Immature natural killer cell (primary cell): Measurements from ENCODE around the gene FAM227A. TPM values are rescaled to one million over a fixed set of nuclear protein-coding genes. Genes with fewer than 3 reads are reported as not detected.

ENCODE experiments used
- DNase-seq, 3 donors: peaks; one replicate each; pipeline ENCODE4 v3.0.0; 2022; ENCODE audit warnings: mixed read lengths in 1 of 3
- H3K27ac Mint-ChIP-seq, 6 donors: one replicate each; pipeline ENCODE4 v1.8.0; 2020; ENCODE audit warnings: mixed read lengths in 6 of 6, mild to moderate bottlenecking in 5 of 6, inconsistent platforms in 4 of 6, moderate library complexity in 3 of 6
- H3K27me3 Mint-ChIP-seq, 3 donors: one replicate each; pipeline ENCODE4 v1.8.0; 2020 to 2021; ENCODE audit warnings: low read depth in 3 of 3, mild to moderate bottlenecking in 3 of 3, mixed read lengths in 3 of 3, moderate library complexity in 3 of 3, inconsistent platforms in 1 of 3
- H3K36me3 Mint-ChIP-seq, 3 donors: one replicate each; pipeline ENCODE4 v1.8.0; 2020; ENCODE audit warnings: mixed read lengths in 3 of 3, inconsistent platforms in 2 of 3, mild to moderate bottlenecking in 2 of 3
- H3K4me1 Mint-ChIP-seq, 2 donors: one replicate each; pipeline ENCODE4 v1.8.0; 2020; ENCODE audit warnings: inconsistent platforms in 2 of 2, mild to moderate bottlenecking in 2 of 2, mixed read lengths in 2 of 2, moderate library complexity in 1 of 2
- H3K4me3 Mint-ChIP-seq, 5 donors: one replicate each; pipeline ENCODE4 v1.8.0; 2020; ENCODE audit warnings: mild to moderate bottlenecking in 5 of 5, mixed read lengths in 5 of 5, inconsistent platforms in 3 of 5, moderate library complexity in 3 of 5
- H3K9me3 Mint-ChIP-seq, 6 donors: one replicate each; pipeline ENCODE4 v1.8.0; 2020; ENCODE audit warnings: mild to moderate bottlenecking in 6 of 6, mixed read lengths in 6 of 6, inconsistent platforms in 4 of 6, moderate library complexity in 3 of 6
- polyA plus RNA-seq, 3 donors: library from polyadenylated mRNA; unstranded; fragments of 300-500 nt; fragmentation: Illumina TruSeq; gene quantifications; one replicate each; pipeline ENCODE4 v1.2.3, GENCODE V29; 2021

The FAM227A gene
- polyA plus RNA-seq, 3 donors from 2014 or later: not detected

DNA sequence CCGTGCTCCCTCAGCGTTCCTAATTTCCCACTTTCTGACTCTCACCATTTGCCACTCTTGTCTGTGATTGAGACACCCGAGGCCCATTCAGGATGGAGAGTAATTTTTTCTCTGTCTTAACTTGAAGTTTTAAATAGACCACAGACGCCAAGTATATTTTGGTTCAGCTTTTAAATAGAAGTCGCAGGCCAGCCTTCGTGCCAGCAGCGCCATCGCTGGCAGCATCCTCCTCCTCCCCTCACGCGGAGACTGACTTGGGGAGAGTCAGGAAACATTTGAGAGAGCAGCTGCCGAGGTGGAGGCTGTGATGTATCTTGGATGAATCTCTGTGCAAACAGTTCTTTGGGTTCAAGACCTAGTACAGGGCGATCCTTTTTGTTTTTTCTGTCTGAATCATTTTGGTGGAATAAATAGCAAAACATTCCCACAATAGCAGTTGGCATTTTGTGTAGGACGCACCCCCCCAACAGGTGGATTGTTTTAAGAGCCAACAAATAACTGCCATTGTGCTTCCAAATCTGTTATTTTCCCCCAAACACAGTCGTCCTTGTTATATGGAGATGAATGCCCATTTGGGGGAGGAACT is 85.3 kb downstream of the FAM227A start:
- DNase-seq: peak; percentile 9 to 24 (median 10)
- peak overlapping the region; percentile 82 to 97 (median 92) for H3K4me3 Mint-ChIP-seq
- H3K27ac Mint-ChIP-seq: peak overlapping the region; percentile 53 to 93 (median 86)
- peaks cover 15 to 18% of the 10 kb centered on the region in 2 donors for H3K4me1 Mint-ChIP-seq
- H3K9me3 Mint-ChIP-seq: no peaks in the 10 kb centered on the region
- peaks cover 1 to 8% (median 3%) of the 10 kb centered on the region in 3 donors for H3K27me3 Mint-ChIP-seq
- no peaks in the 10 kb centered on the region for H3K36me3 Mint-ChIP-seq

DNA sequence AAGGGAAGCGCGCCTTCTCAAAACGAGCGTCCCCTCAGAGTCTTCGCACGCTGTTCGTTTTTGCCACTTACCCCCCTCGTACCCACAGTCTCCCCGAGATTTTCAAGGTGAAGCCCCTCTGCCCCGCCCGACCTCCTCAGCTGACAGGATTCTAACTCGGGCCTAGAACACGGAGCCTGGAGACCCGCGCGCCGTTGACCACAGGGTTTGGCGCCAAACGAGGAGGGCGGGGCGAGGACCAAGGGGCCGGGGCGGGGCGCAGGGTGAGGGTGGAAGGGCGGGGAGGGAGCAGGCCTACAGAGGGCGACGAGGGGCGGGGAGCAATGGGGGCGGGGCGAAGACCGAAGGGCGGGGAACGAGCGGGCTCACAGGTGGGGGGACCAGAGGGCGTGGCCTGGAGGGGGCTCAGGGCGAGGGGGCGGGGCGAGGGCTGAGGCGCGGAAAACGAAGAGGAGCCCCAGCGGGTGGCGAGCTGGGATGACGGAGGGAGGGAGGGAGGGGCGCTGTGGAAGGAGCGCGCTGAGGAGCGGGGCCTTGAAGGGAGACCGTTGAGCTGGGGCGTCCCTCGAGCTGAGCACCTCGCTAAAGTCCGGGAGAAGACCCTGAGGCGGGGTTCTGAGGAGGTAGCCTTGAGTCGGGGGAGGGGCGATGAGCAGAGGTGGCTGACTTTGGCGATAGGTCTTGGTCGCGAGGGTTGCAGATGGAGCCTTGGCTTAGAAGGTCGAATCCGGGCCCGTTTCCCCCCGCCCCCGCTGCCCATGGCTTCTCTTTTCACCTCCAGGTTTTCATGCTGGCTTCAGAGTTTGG is 86.0 kb downstream of the FAM227A start, which contains the start of gene DMC1:
DMC1 (minus strand) TSS at position 212 of the 807 bp plus-strand sequence. CDS start 1,927 bp downstream, outside the sequence.
- Mint-ChIP-seq H3K4me3 (peak within 1 kb of the TSS; percentile 82 to 97 (median 92)), H3K36me3 (no peaks in the 10 kb centered on the region), H3K27me3 (peaks cover 1 to 8% (median 3%) of the 10 kb centered on the region in 3 donors), H3K4me1 (peaks cover 15 to 18% of the 10 kb centered on the region in 2 donors), H3K9me3 (no peaks in the 10 kb centered on the region), H3K27ac (peak within 1 kb of the TSS; percentile 71 to 93 (median 86))
- peak; percentile 82 to 87 (median 86) for DNase-seq

DNA sequence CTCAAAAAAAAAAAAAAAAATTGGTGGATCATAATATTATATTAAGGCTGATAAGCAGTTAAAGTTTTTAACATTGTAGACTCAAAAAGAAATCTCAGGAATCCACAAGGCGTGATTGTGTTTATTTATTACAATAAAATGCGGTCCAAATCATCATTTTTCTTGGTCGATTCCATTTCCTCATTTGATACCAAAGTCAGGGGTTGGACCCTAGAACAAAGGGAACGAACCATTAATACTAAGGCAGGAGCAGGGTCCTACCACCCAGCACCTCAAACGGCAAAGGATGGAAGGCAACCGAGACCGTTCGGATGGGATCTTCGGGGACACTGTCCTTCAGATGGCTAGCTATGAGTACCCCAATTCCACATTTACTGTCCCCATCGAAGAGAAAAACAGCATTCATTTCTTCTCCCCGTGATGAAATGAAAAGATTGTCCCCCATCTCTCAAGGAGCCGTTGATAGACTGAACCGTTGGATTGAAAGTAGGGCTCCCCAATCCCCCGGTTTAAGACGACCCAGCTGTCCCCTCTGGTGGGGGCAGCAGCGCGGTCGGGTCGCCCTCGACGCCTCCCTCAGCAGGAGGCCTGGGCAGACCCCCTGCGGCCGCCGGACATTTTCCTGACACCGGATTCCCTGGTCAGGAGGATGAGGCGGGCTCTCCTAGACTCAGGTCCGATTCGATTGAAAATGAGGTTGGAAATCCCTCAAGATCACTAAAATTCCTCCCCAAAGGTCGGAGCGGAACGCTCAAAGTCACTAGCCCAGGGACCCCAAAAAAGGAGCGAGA is 86.8 kb downstream of the FAM227A start:
- Mint-ChIP-seq H3K27me3 (peaks cover 1 to 8% (median 3%) of the 10 kb centered on the region in 3 donors), H3K36me3 (no peaks in the 10 kb centered on the region), H3K4me1 (peaks cover 15 to 18% of the 10 kb centered on the region in 2 donors), H3K9me3 (no peaks in the 10 kb centered on the region), H3K27ac (peak overlapping the region in 5 of 6 donors; percentile 19 to 86 (median 62)), H3K4me3 (peak overlapping the region; percentile 82 to 97 (median 83))
- no peak for DNase-seq

GRCh38 chr22:38567531-38568285 is 88.5 kb downstream of the FAM227A start:
- no peak overlapping the region for H3K4me3 Mint-ChIP-seq
- H3K9me3 Mint-ChIP-seq: no peaks in the 10 kb centered on the region

GRCh38 chr22:38566726-38567504 is 89.3 kb downstream of the FAM227A start:
- Mint-ChIP-seq H3K36me3 (no peaks in the 10 kb centered on the region), H3K27ac (no peak overlapping the region)

More at GRCh38 chr22:38567531-38568285, 88.5 kb downstream of the FAM227A start:
- Mint-ChIP-seq H3K27me3 (peaks cover 1 to 8% (median 3%) of the 10 kb centered on the region in 3 donors), H3K27ac (peak overlapping the region in 1 of 6 donors; percentile 67), H3K36me3 (no peaks in the 10 kb centered on the region), H3K4me1 (peaks cover 15 to 18% of the 10 kb centered on the region in 2 donors)
- no peak for DNase-seq

GRCh38 chr22:38565441-38565840 is 90.8 kb downstream of the FAM227A start:
- H3K9me3 Mint-ChIP-seq: no peaks in the 10 kb centered on the region
- H3K4me1 Mint-ChIP-seq: peaks cover 4 to 5% of the 10 kb centered on the region in 2 donors
- no peak overlapping the region for H3K4me3 Mint-ChIP-seq
- no peak for DNase-seq
- H3K36me3 Mint-ChIP-seq: no peaks in the 10 kb centered on the region
- H3K27me3 Mint-ChIP-seq: peaks cover 0 to 4% (median 1%) of the 10 kb centered on the region in 3 donors
- H3K27ac Mint-ChIP-seq: peak overlapping the region in 1 of 6 donors; percentile 22

More at GRCh38 chr22:38566726-38567504, 89.3 kb downstream of the FAM227A start:
- DNase-seq: no peak
- Mint-ChIP-seq H3K27me3 (peaks cover 1 to 8% (median 3%) of the 10 kb centered on the region in 3 donors), H3K4me3 (no peak overlapping the region), H3K4me1 (peaks cover 15 to 18% of the 10 kb centered on the region in 2 donors), H3K9me3 (no peaks in the 10 kb centered on the region)

DNA sequence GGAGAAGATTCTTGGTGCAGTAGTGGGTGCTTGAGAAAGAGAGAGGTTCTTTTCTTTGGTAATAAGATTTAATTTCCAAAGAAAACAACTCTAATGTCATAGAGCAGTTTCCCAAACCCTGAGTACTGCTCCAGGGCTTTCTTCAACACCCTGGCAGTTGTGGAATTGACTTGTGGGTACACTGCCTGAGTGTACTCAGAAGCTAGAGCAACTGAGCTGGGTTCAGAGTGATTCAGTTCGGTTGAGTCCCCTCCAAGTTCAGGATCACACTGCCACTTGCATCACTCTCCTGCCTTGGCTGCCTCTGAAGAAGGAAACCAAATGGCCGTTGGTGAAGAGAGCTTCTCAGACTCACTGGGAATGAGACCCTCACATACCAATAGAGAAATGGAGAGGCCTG is 91.5 kb downstream of the FAM227A start:
- Mint-ChIP-seq H3K27me3 (peaks cover 0 to 2% (median 0%) of the 10 kb centered on the region in 3 donors), H3K36me3 (no peaks in the 10 kb centered on the region), H3K4me1 (peaks cover under 1% of the 10 kb centered on the region in 2 donors), H3K27ac (no peak overlapping the region), H3K9me3 (no peaks in the 10 kb centered on the region), H3K4me3 (no peak overlapping the region)
- DNase-seq: no peak

DNA sequence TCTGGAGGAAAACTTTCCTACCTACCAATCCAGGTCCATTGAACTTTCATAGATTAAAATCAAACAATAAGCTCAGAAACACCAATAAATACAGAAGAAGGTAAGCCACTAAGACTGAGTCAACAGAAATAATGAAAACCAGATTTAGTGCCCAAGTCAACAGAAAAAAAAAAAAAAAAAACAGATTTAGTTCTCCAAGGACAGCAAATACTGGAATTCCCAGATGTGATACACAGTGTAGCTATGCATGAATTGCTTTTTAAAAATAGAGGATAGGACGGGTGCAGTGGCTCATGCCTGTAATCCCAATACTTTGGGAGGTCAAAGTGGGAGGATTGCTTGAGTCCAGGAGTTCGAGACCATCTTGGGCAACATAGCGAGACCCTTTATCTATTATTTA is 101.9 kb downstream of the FAM227A start:
- H3K4me3 Mint-ChIP-seq: no peak overlapping the region
- DNase-seq: no peak
- H3K27me3 Mint-ChIP-seq: no peaks in the 10 kb centered on the region
- no peaks in the 10 kb centered on the region for H3K9me3 Mint-ChIP-seq
- H3K27ac Mint-ChIP-seq: no peak overlapping the region
- no peaks in the 10 kb centered on the region for H3K4me1 Mint-ChIP-seq
- H3K36me3 Mint-ChIP-seq: no peaks in the 10 kb centered on the region

GRCh38 chr22:38549101-38549894 is 106.9 kb downstream of the FAM227A start:
- H3K4me3 Mint-ChIP-seq: no peak overlapping the region
- no peak overlapping the region for H3K27ac Mint-ChIP-seq
- H3K4me1 Mint-ChIP-seq: no peaks in the 10 kb centered on the region
- H3K36me3 Mint-ChIP-seq: no peaks in the 10 kb centered on the region
- no peak for DNase-seq
- peaks cover 0 to 2% (median 0%) of the 10 kb centered on the region in 6 donors for H3K9me3 Mint-ChIP-seq
- H3K27me3 Mint-ChIP-seq: peaks cover 0 to 4% (median 0%) of the 10 kb centered on the region in 3 donors

GRCh38 chr22:38540701-38541100 is 115.5 kb downstream of the FAM227A start:
- Mint-ChIP-seq H3K4me1 (no peaks in the 10 kb centered on the region), H3K4me3 (no peak overlapping the region), H3K36me3 (peaks cover 0 to 9% (median 5%) of the 10 kb centered on the region in 3 donors), H3K9me3 (peaks cover 0 to 15% (median 8%) of the 10 kb centered on the region in 6 donors), H3K27ac (no peak overlapping the region), H3K27me3 (peaks cover 0 to 4% (median 0%) of the 10 kb centered on the region in 3 donors)
- no peak for DNase-seq

- Mint-ChIP-seq H3K4me3 (peak overlapping the region in 1 of 5 donors; percentile 3), H3K4me1 (peaks cover 4 to 6% of the 10 kb centered on the region in 2 donors), H3K36me3 (no peaks in the 10 kb centered on the region), H3K27ac (peak overlapping the region; percentile 6 to 79 (median 40)), H3K9me3 (no peaks in the 10 kb centered on the region), H3K27me3 (peaks cover 0 to 1% (median 0%) of the 10 kb centered on the region in 3 donors)
- DNase-seq: no peak
Measured at GRCh38 chr22:38531251-38531938, 124.8 kb downstream of the FAM227A start.
